Breast epithelium (tissue), 4 donors: ENCODE results near the gene RELL1. TPM values are rescaled to one million over a fixed set of nuclear protein-coding genes. Genes with fewer than 3 reads are reported as not detected.

Experiments
- DNase-seq, 2 donors: peaks; one replicate each; pipeline ENCODE4 v3.0.0-alpha.2; 2019; ENCODE audit warnings: low spot score in 2 of 2
- H3K27ac ChIP-seq, 2 donors: fragments of 200-600 bp; sonication (generic) in 1 of 2; one replicate each; pipeline ENCODE4 v1.5.1; 2016 to 2019; ENCODE audit warnings: mild to moderate bottlenecking in 1 of 2
- H3K27me3 ChIP-seq, 2 donors: fragments of 200-600 bp; sonication (generic) in 1 of 2; one replicate each; pipeline versions ENCODE4 v1.5.1 to v1.6.0; 2017 to 2019; ENCODE audit warnings: control low read depth in 1 of 2, mild to moderate bottlenecking in 1 of 2
- H3K36me3 ChIP-seq: fragments of 200-600 bp; one replicate; pipeline ENCODE4 v1.5.1; 2019
- H3K4me1 ChIP-seq, 2 donors: fragments of 200-600 bp; sonication (generic); one replicate each; pipeline ENCODE4 v1.5.1; 2016 to 2019; ENCODE audit warnings: control low read depth in 1 of 2
- H3K4me3 ChIP-seq, 3 donors: fragments of 200-600 bp; sonication (generic); 1 replicate in 2 of 3; 2 replicates in 1 of 3; pipeline ENCODE4 v1.5.1; 2016 to 2019; ENCODE audit warnings: mild to moderate bottlenecking in 3 of 3, moderate library complexity in 2 of 3
- H3K9me3 ChIP-seq, 2 donors: fragments of 200-600 bp; sonication (generic) in 1 of 2; one replicate each; pipeline ENCODE4 v1.5.1; 2016 to 2019; ENCODE audit warnings: control low read depth in 1 of 2
- CTCF ChIP-seq, 3 donors: fragments of 450-650 bp; IDR thresholded peaks; one replicate each; pipeline ENCODE4 v1.5.1; 2016 to 2017; ENCODE audit warnings: antibody characterized with exemption in 3 of 3, mild to moderate bottlenecking in 3 of 3, moderate library complexity in 3 of 3
- POLR2A ChIP-seq: fragments of 450-650 bp; IDR thresholded peaks from one replicate; pipeline ENCODE4 v1.6.1; 2016; ENCODE audit warnings: antibody characterized with exemption, mild to moderate bottlenecking, moderate library complexity
- POLR2AphosphoS5 ChIP-seq, 3 donors: sonication (generic); formaldehyde crosslinking; IDR thresholded peaks; one replicate each; pipeline ENCODE4 v1.6.1; 2017; ENCODE audit warnings: antibody characterized with exemption in 3 of 3
- intact Hi-C: fragments of 100-400 bp; cut with DNase I; formaldehyde crosslinking; loops from one replicate; pipeline ENCODE4 v1.15.1; 2023; ENCODE audit warnings: low total_unique reads
- total RNA-seq, 3 donors: library from RNA; depleted of rRNA; stranded (reverse); fragments of >200 nt; gene quantifications; one replicate each; pipeline ENCODE4 v1.1.0, GENCODE V29; 2016

RELL1 gene
- total RNA-seq, 3 donors from 2014 or later, result 68.5 to 88.8 (median 76.0) TPM

DNA sequence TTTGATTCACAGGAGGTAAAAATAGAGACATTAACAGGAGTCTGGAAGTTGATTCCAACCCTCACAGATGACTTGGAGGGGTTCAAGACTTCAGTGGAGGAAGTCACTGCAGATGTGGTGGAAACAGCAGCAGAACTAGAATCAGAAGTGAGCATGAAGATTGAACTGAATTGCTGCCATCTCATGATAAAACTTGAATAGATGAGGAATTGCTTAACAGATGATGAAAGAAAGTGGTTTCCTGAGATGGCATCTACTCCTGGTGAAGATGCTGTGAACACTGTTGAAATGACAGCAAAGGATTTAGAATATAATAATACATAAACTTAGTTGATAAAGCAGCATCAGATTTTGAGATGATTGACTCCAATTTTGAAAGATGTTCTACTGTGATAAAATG lies 76.5 kb downstream of the RELL1 start:
- TF ChIP-seq POLR2AphosphoS5 (IDR thresholded peaks at IDR 0.05) (no peak), CTCF (IDR thresholded peaks at IDR 0.05) (no peak), POLR2A (no peak)
- Histone ChIP-seq H3K36me3 (no peaks in the 10 kb centered on the region), H3K9me3 (no peaks in the 10 kb centered on the region), H3K4me1 (no peaks in the 10 kb centered on the region), H3K27ac (no peak overlapping the region), H3K4me3 (no peak overlapping the region), H3K27me3 (no peaks in the 10 kb centered on the region)
- intact Hi-C loops, result loop anchor here (10.0 kb wide), 1 partner anchor 75 kb away; the partner anchor contains the start of gene RELL1
- DNase-seq, result no peak

- Histone ChIP-seq H3K4me3 (no peak overlapping the region), H3K4me1 (no peaks in the 10 kb centered on the region), H3K27me3 (no peaks in the 10 kb centered on the region), H3K9me3 (no peaks in the 10 kb centered on the region), H3K36me3 (no peaks in the 10 kb centered on the region), H3K27ac (no peak overlapping the region)
- no peak for DNase-seq
- TF ChIP-seq CTCF (IDR thresholded peaks at IDR 0.05) (no peak), POLR2AphosphoS5 (IDR thresholded peaks at IDR 0.05) (no peak), POLR2A (no peak)
- intact Hi-C loops, result loop anchor here (10.0 kb wide), 1 partner anchor 78 kb away; the partner anchor contains the start of gene RELL1
These were observed 79.2 kb downstream of the RELL1 start for GRCh38 chr4:37607018-37607417.

- Histone ChIP-seq H3K4me1 (no peaks in the 10 kb centered on the region), H3K27me3 (no peaks in the 10 kb centered on the region), H3K36me3 (no peaks in the 10 kb centered on the region), H3K4me3 (no peak overlapping the region), H3K9me3 (no peaks in the 10 kb centered on the region), H3K27ac (no peak overlapping the region)
- DNase-seq, result no peak
- no peak for TF ChIP-seq CTCF (IDR thresholded peaks at IDR 0.05)
- no peak for TF ChIP-seq POLR2A
- no peak for TF ChIP-seq POLR2AphosphoS5 (IDR thresholded peaks at IDR 0.05)
- intact Hi-C loops, result loop anchor here (10.0 kb wide), 1 partner anchor 79 kb away; the partner anchor contains the start of gene RELL1
These were observed 80.2 kb downstream of the RELL1 start for GRCh38 chr4:37605843-37606565.

DNA sequence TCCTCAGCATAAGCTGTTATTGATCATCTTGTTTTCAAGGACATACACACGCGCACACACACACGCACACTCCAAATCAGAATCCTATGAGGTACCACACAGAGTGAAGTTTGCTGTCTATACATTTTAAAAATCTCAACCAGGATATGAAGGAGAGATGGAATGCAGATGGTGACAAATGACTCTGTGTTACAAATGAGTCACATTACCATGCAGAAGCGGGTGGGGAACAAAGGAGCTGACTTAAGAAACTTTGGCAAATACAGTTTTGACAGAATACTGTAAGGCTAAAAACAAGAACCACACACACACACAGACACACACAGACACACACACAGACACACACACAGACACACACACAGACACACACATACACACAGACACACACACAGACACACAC lies 81.7 kb downstream of the RELL1 start:
- Histone ChIP-seq H3K27ac (no peak overlapping the region), H3K4me3 (no peak overlapping the region), H3K27me3 (no peaks in the 10 kb centered on the region), H3K36me3 (no peaks in the 10 kb centered on the region), H3K4me1 (no peaks in the 10 kb centered on the region), H3K9me3 (no peaks in the 10 kb centered on the region)
- no peak for DNase-seq
- TF ChIP-seq POLR2AphosphoS5 (IDR thresholded peaks at IDR 0.05), result no peak
- TF ChIP-seq POLR2A, result no peak
- intact Hi-C loops, result loop anchor here (10.0 kb wide), 1 partner anchor 80 kb away; the partner anchor contains the start of gene RELL1

- Histone ChIP-seq H3K9me3 (no peaks in the 10 kb centered on the region), H3K27ac (no peak overlapping the region), H3K4me1 (no peaks in the 10 kb centered on the region), H3K27me3 (no peaks in the 10 kb centered on the region), H3K36me3 (no peaks in the 10 kb centered on the region), H3K4me3 (no peak overlapping the region)
- TF ChIP-seq POLR2A, result no peak
- no peak for TF ChIP-seq CTCF (IDR thresholded peaks at IDR 0.05)
- no peak for TF ChIP-seq POLR2AphosphoS5 (IDR thresholded peaks at IDR 0.05)
- intact Hi-C loops, result loop anchor here (10.0 kb wide), 1 partner anchor 81 kb away; the partner anchor contains the start of gene RELL1
- DNase-seq, result no peak
These were observed 82.5 kb downstream of the RELL1 start for GRCh38 chr4:37603711-37604110.
